Stimulated activated CD8-positive, alpha-beta memory T cell treated with anti-CD3 and anti-CD28 coated beads, Interleukin-7, amount 100 ng/mL, for 4 hours (primary cell): ENCODE data around the gene TCHP.
"Not testable (repeated sequence)": the region's sequence is repeated elsewhere in the genome, so short reads cannot be mapped to it uniquely, and the experiment has no call there.

Experiments used
- DNase-seq, 2 donors: peaks; one replicate each; pipeline ENCODE4 v3.0.0-alpha.2; 2020; ENCODE audit warnings: low read depth in 2 of 2

Gene TCHP

GRCh38 chr12:109879351-109880042 lies 20.6 kb upstream of the TCHP start:
- DNase-seq = no peak

- peak; percentile 67 to 90 for DNase-seq
Measured at GRCh38 chr12:109880043-109880931, 19.8 kb upstream of the TCHP start, which contains the start of gene GLTP. GLTP (minus strand) TSS chr12:109880541; CDS start chr12:109880374, 167 bp downstream.

GRCh38 chr12:109880938-109881337 lies 19.1 kb upstream of the TCHP start:
- DNase-seq = no peak

GRCh38 chr12:109881752-109882151 lies 18.3 kb upstream of the TCHP start:
- no peak for DNase-seq

- DNase-seq = no peak
Measured at GRCh38 chr12:109883461-109883860, 16.6 kb upstream of the TCHP start.

- no peak for DNase-seq
Measured at GRCh38 chr12:109885616-109886015, 14.5 kb upstream of the TCHP start.

GRCh38 chr12:109888179-109889020 lies 11.7 kb upstream of the TCHP start:
- DNase-seq = no peak

- no peak for DNase-seq
Measured at GRCh38 chr12:109890620-109891170, 9.4 kb upstream of the TCHP start.

- DNase-seq = not testable (repeated sequence)
Measured at GRCh38 chr12:109891731-109892130, 8.3 kb upstream of the TCHP start.

- no peak for DNase-seq
Measured at GRCh38 chr12:109892165-109892715, 7.8 kb upstream of the TCHP start.

GRCh38 chr12:109892748-109893147 lies 7.3 kb upstream of the TCHP start:
- DNase-seq = no peak

GRCh38 chr12:109893261-109893995 lies 6.6 kb upstream of the TCHP start:
- no peak for DNase-seq

- no peak for DNase-seq
Measured at GRCh38 chr12:109894939-109895338, 5.1 kb upstream of the TCHP start.

GRCh38 chr12:109896188-109896587 lies 3.9 kb upstream of the TCHP start:
- DNase-seq = no peak

- no peak for DNase-seq
Measured at GRCh38 chr12:109897029-109897428, 3.0 kb upstream of the TCHP start.

- not testable (repeated sequence) for DNase-seq
Measured at GRCh38 chr12:109899345-109899744, 729 bp upstream of the TCHP start.

- DNase-seq = no peak
Measured at GRCh38 chr12:109900752-109901580, 892 bp downstream of the TCHP start.

- no peak for DNase-seq
Measured at GRCh38 chr12:109902891-109903418, 2.9 kb downstream of the TCHP start.

- no peak for DNase-seq
Measured at GRCh38 chr12:109905301-109905700, 5.2 kb downstream of the TCHP start.
